HepG2 (cell line): Measurements from ENCODE around the gene OR2A2. TPM values are rescaled to one million over a fixed set of nuclear protein-coding genes. Genes with fewer than 3 reads are reported as not detected.
A peak's percentile ranks its signal among the peaks of the same experiment; 100 is the strongest.

ENCODE experiments used
- ATAC-seq: fragments of 200-7000 bp; cut with Tn5 transposase; 3 replicates; pipeline ENCODE4 v1.9.1; 2020; ENCODE audit warnings: mild to moderate bottlenecking, moderate library complexity
- BruUV-seq: library from RNA; stranded (reverse); fragments of 400-500 nt; replicated peaks from 2 replicates; lab custom pipeline; 2021; lab: Mats Ljungman, UMichigan
- CTCF ChIA-PET: fragments of 300-600 bp; formaldehyde crosslinking; extraction: SDS; loops from one replicate; lab custom pipeline; 2021; ENCODE audit warnings: low total read pairs, inconsistent platforms, low intra/inter-chr PET ratio; lab: Yijun Ruan, JAX
- POLR2A ChIA-PET: fragments of 350-600 bp; sonication (Branson Sonifier 250); formaldehyde crosslinking; loops from one replicate; lab custom pipeline; 2020; ENCODE audit warnings: antibody characterized with exemption, inconsistent platforms; lab: Yijun Ruan, JAX
- DNase-seq: peaks from one replicate; pipeline ENCODE4 v3.0.0-alpha.2; 2015; ENCODE audit warnings: low spot score
- FAIRE-seq: peaks from 3 replicates; lab custom pipeline; 2011; peaks lifted over from hg19 to GRCh38; lab: Jason Lieb, UNC
- H2AFZ ChIP-seq: one replicate; pipeline ENCODE4 v1.6.1; 2011; ENCODE audit warnings: low read length, inconsistent platforms
- H3K27ac ChIP-seq: fragments of 300-600 bp; 3 replicates; pipeline ENCODE4 v1.8.0; 2011; ENCODE audit warnings: mixed run types, mild to moderate bottlenecking, mixed read lengths, low read length, inconsistent platforms; ENCODE audit not compliant: insufficient read depth; ENCODE audit errors: extremely low read length
- H3K27me3 ChIP-seq, 2 experiments: fragments of 200-600 bp in 1 of 2; 2 replicates in 1 of 2; 3 replicates in 1 of 2; pipeline versions ENCODE4 v1.6.0 to v1.8.0; 2011; ENCODE audit warnings: low read length in 2 of 2, mild to moderate bottlenecking in 2 of 2, moderate library complexity in 2 of 2, inconsistent platforms in 1 of 2; ENCODE audit not compliant: insufficient read depth in 2 of 2, control insufficient read depth in 1 of 2
- H3K36me3 ChIP-seq, 2 experiments: fragments of 200-600 bp in 1 of 2; replicated peaks in 1 of 2; 2 replicates in 1 of 2; 3 replicates in 1 of 2; pipeline versions ENCODE4 v1.5.1 to v1.8.0; 2011; ENCODE audit warnings: low read length in 2 of 2, inconsistent platforms in 1 of 2; ENCODE audit not compliant: insufficient read depth in 2 of 2, control insufficient read depth in 1 of 2
- H3K4me1 ChIP-seq: 2 replicates; pipeline ENCODE4 v1.5.1; 2012; ENCODE audit warnings: low read length, inconsistent platforms; ENCODE audit not compliant: insufficient read depth
- H3K4me2 ChIP-seq: 2 replicates; pipeline ENCODE4 v1.6.0; 2011; ENCODE audit warnings: low read depth, low read length, inconsistent platforms
- H3K4me3 ChIP-seq, 3 experiments: fragments of 200-600 bp in 1 of 3; sonication (generic), shearing (Covaris generic) in 1 of 3; replicated peaks in 1 of 3; 2 replicates each; pipeline ENCODE4 v1.5.1; 2011 to 2016; ENCODE audit warnings: low read length in 3 of 3, inconsistent platforms in 2 of 3, low read depth in 2 of 3, mild to moderate bottlenecking in 2 of 3, control low read depth in 1 of 3, mixed read lengths in 1 of 3; ENCODE audit not compliant: insufficient read depth in 1 of 3
- H3K79me2 ChIP-seq: one replicate; pipeline ENCODE4 v1.6.1; 2011; ENCODE audit warnings: low read length, inconsistent platforms; ENCODE audit not compliant: insufficient read depth
- H3K9ac ChIP-seq: 2 replicates; pipeline ENCODE4 v1.6.0; 2011; ENCODE audit warnings: mild to moderate bottlenecking, low read depth, low read length, inconsistent platforms; ENCODE audit not compliant: insufficient read depth
- H3K9me3 ChIP-seq: 2 replicates; pipeline ENCODE4 v1.5.1; 2012; ENCODE audit warnings: mild to moderate bottlenecking, low read length
- H4K20me1 ChIP-seq: 2 replicates; pipeline ENCODE4 v1.6.0; 2011; ENCODE audit warnings: inconsistent platforms, mild to moderate bottlenecking, low read length, moderate library complexity; ENCODE audit not compliant: insufficient read depth
- CTCF ChIP-seq: sonication (generic); formaldehyde crosslinking; IDR thresholded peaks from 2 replicates; pipeline ENCODE4 v1.5.0; 2020; ENCODE audit warnings: mild to moderate bottlenecking, missing genetic modification reagents, moderate library complexity
- FOXP4 ChIP-seq: sonication (generic); formaldehyde crosslinking; IDR thresholded peaks from 2 replicates; pipeline ENCODE4 v1.4.0; 2020; ENCODE audit warnings: missing genetic modification reagents
- MYNN ChIP-seq: sonication (generic); formaldehyde crosslinking; IDR thresholded peaks from 2 replicates; pipeline ENCODE4 v1.4.0; 2020; ENCODE audit warnings: mild to moderate bottlenecking, low read depth, missing genetic modification reagents
- YY1 ChIP-seq: IDR thresholded peaks from 2 replicates; pipeline ENCODE4 v1.6.1; 2011; ENCODE audit warnings: low read length, low read depth, moderate library complexity, mild to moderate bottlenecking; ENCODE audit not compliant: insufficient read depth, insufficient replicate concordance
- ZNF276 ChIP-seq: sonication (generic); formaldehyde crosslinking; IDR thresholded peaks from 2 replicates; pipeline ENCODE4 v1.4.0; 2020; ENCODE audit warnings: mild to moderate bottlenecking, low read depth, missing genetic modification reagents
- WGBS: methylation state at CpG from one replicate; pipeline ENCODE4 v1.1.6; 2017; ENCODE audit warnings: low lambda C conversion rate; 5-methylcytosine and 5-hydroxymethylcytosine counted together
- in situ Hi-C: cut with HindIII; loops from 2 replicates; pipeline ENCODE4 v1.10.0; 2017; ENCODE audit warnings: low pct_unique_long_range_greater_than_20kb; ENCODE audit not compliant: extremely low pct_ligation_motif_present
- intact Hi-C: fragments of 100-400 bp; cut with micrococcal nuclease; formaldehyde crosslinking; loops from one replicate; pipeline ENCODE4 v1.10.0; 2022; ENCODE audit not compliant: unreplicated experiment
- polyA plus RNA-seq, 8 experiments: library from polyadenylated mRNA; depleted of rRNA in 3 of 8; stranded (reverse) in 7 of 8; unstranded in 1 of 8; fragments of >200 nt; fragmentation: Illumina TruSeq in 4 of 8; extraction: Trizol in 4 of 8; gene quantifications; 2 replicates each; pipeline versions ENCODE4 v1.2.1 to v1.2.3, GENCODE V29; 2011 to 2016; ENCODE audit warnings: low read depth in 4 of 8, missing spikeins in 1 of 8, mixed read lengths in 1 of 8; ENCODE audit not compliant: insufficient read depth in 1 of 8
- total RNA-seq, 5 experiments: library from RNA; depleted of rRNA; stranded (reverse); fragments of >200 nt; fragmentation: Illumina TruSeq; extraction: Trizol; gene quantifications; 2 replicates each; pipeline ENCODE4 v1.2.3, GENCODE V29; 2016; ENCODE audit warnings: low read depth in 1 of 5

The OR2A2 gene
- total and polyA plus RNA-seq, 2 of the 13 experiments (the other 11 are each of a cell fraction or from before 2014, with no cell fraction given), result not detected

GRCh38 chr7:144074374-144074773, 35.0 kb upstream of the OR2A2 start:
- Histone ChIP-seq H3K36me3 (no peaks in the 10 kb centered on the region), H2AFZ (no peak overlapping the region), H3K9ac (no peak overlapping the region), H4K20me1 (no peaks in the 10 kb centered on the region), H3K79me2 (no peaks in the 10 kb centered on the region), H3K4me1 (no peaks in the 10 kb centered on the region), H3K27ac (no peak overlapping the region), H3K4me2 (no peak overlapping the region), H3K9me3 (no peaks in the 10 kb centered on the region), H3K27me3 (no peaks in the 10 kb centered on the region), H3K4me3 (no peak overlapping the region)
- 56% methylated on average over 8 of the region's 8 CpGs for WGBS
- TF ChIP-seq MYNN (CRISPR knock-in tag) (no peak), FOXP4 (CRISPR knock-in tag) (no peak), CTCF (CRISPR knock-in tag) (peak; percentile 29; the same call in 1 of the 2 replicates), ZNF276 (CRISPR knock-in tag) (no peak), YY1 (no peak)
- ChIA-PET CTCF (no interaction called here), POLR2A (no interaction called here)
- no peak; the same call in 2 of the 3 replicates for ATAC-seq
- no TSS peak for BruUV-seq
- in situ Hi-C loops, result no loop called here
- intact Hi-C loops, result no loop called here
- no peak for DNase-seq
- FAIRE-seq, result no peak
